ENCODE data around the gene MRGPRE. TPM values are rescaled to one million over a fixed set of nuclear protein-coding genes. Genes with fewer than 3 reads are reported as not detected.

MRGPRE gene
- total RNA-seq, 1 experiment from 2014 or later: not detected

DNA sequence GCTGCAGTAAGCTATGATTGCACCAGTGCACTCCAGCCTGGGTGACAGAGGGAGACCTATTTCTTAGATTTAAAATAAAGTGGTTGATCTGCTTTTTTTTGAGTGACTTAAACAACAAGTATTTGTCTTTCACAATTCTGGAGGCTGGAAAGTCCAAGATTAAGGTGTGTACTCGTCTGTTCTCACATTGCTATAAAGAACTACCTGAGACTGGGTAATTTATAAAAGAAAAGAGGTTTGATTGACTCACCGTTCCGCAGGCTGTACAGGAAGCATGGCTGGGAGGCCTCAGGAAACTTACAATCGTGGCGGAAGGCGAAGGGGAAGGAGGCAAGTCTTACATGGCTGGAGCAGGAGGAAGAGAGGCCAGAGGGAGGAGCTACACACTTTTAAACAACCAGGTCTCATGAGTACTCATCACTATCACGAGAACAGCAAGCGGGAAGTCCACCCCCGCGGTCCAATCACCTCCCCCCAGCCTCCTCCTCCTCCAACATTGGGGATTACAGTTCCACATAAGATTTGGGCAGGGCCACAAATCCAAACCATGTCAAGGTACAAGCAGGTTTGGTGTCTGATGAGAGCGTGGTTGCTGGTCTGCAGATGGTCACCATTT is 47.4 kb downstream of the MRGPRE start:
- Histone ChIP-seq H3K27ac (ENCODE audit: insufficient read length, low read depth, low read length) (no peak overlapping the region), H4K20me1 (ENCODE audit: control insufficient read depth, insufficient read depth, insufficient read length) (no peaks in the 10 kb centered on the region), H2BK15ac (ENCODE audit: low read depth, low read length) (no peak overlapping the region), H3K4me1 (ENCODE audit: insufficient read depth, low read length) (0 out of 2 replicates have a peak, but pooled peaks cover 4% of the 10 kb centered on the region), H2AFZ (ENCODE audit: low read length) (no peak overlapping the region), H3K4me2 (ENCODE audit: insufficient read depth, insufficient read length, low read length) (no peak overlapping the region), H2BK12ac (ENCODE audit: insufficient read length, low read depth, low read length) (no peak overlapping the region), H3K9ac (ENCODE audit: extremely low read depth, insufficient read length, low read length) (no peak overlapping the region), H4K8ac (replicated peaks; ENCODE audit: insufficient read length, low read depth, low read length) (no peak overlapping the region), H4K5ac (ENCODE audit: insufficient read length, low read depth, low read length) (no peak overlapping the region), H3K4ac (ENCODE audit: low read depth, low read length) (no peak overlapping the region), H3K18ac (ENCODE audit: insufficient read length, low read depth, low read length) (no peak overlapping the region), H3K79me2 (ENCODE audit: insufficient read depth, low read length) (no peaks in the 10 kb centered on the region), H3K79me1 (ENCODE audit: insufficient read depth, low read depth, low read length, poor library complexity, severe bottlenecking) (no peaks in the 10 kb centered on the region), H2BK5ac (ENCODE audit: insufficient read length, low read length) (no peak overlapping the region), H3T11ph (ENCODE audit: low read length) (no peak overlapping the region), H3K9me3 (ENCODE audit: control insufficient read depth, low read depth, low read length) (no peaks in the 10 kb centered on the region), H3K56ac (ENCODE audit: insufficient read length, low read depth, low read length) (no peak overlapping the region), H4K91ac (ENCODE audit: insufficient read length, low read depth, low read length) (no peak overlapping the region), H3K14ac (ENCODE audit: insufficient read depth, low read length) (no peak overlapping the region), H2BK20ac (ENCODE audit: low read depth, low read length, poor library complexity, severe bottlenecking) (no peak overlapping the region), H2AK5ac (ENCODE audit: insufficient read length, low read length) (no peak overlapping the region), H2BK120ac (ENCODE audit: low read depth, low read length, poor library complexity, severe bottlenecking) (no peak overlapping the region), H3K27me3 (ENCODE audit: insufficient read depth, low read length) (no peaks in the 10 kb centered on the region), H3K23me2 (ENCODE audit: insufficient read length, low read depth, low read length, poor library complexity, severe bottlenecking) (no peaks in the 10 kb centered on the region), H3K23ac (ENCODE audit: insufficient read length, low read depth, low read length) (no peak overlapping the region)
- Mint-ChIP-seq H3K27me3 (ENCODE audit: low read depth) (peaks cover 13% of the 10 kb centered on the region), H3K9me3 (peaks cover under 1 to 4% of the 10 kb centered on the region in 2 experiments; a peak in 2 of 5 replicates), H3K36me3 (ENCODE audit: insufficient read depth in 1 of 3, low read depth in 3 of 3) (peaks cover 0 to 3% (median 0%) of the 10 kb centered on the region in 3 experiments; a peak in 1 of 7 replicates), H3K4me1 (peaks cover 24 to 32% of the 10 kb centered on the region in 2 experiments), H3K4me3 (no peak overlapping the region), H3K27ac (no peak overlapping the region)
- TF ChIP-seq, protein P1, sequence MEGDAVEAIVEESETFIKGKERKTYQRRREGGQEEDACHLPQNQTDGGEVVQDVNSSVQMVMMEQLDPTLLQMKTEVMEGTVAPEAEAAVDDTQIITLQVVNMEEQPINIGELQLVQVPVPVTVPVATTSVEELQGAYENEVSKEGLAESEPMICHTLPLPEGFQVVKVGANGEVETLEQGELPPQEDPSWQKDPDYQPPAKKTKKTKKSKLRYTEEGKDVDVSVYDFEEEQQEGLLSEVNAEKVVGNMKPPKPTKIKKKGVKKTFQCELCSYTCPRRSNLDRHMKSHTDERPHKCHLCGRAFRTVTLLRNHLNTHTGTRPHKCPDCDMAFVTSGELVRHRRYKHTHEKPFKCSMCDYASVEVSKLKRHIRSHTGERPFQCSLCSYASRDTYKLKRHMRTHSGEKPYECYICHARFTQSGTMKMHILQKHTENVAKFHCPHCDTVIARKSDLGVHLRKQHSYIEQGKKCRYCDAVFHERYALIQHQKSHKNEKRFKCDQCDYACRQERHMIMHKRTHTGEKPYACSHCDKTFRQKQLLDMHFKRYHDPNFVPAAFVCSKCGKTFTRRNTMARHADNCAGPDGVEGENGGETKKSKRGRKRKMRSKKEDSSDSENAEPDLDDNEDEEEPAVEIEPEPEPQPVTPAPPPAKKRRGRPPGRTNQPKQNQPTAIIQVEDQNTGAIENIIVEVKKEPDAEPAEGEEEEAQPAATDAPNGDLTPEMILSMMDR (conservative IDR thresholded peaks at IDR 0.05): no peak
- no peak for DNase-seq
- no CpG with 5 or more reads among the region's 11 CpGs for WGBS (ENCODE audit: extremely low coverage, insufficient read length, low lambda C conversion rate)
